HEK293 (cell line): Measurements from ENCODE around the gene PRMT1.

Experiments used
- AEBP2 ChIP-seq: fragments of 450-650 bp; formaldehyde crosslinking; IDR thresholded peaks from 2 replicates; pipeline ENCODE4 v1.5.1; 2016; ENCODE audit warnings: missing biosample characterization, missing genetic modification characterization, borderline replicate concordance
- BCL11A ChIP-seq: fragments of 450-650 bp; formaldehyde crosslinking; IDR thresholded peaks from 2 replicates; pipeline ENCODE4 v1.5.1; 2016; ENCODE audit warnings: low read depth, missing biosample characterization, missing genetic modification characterization
- EGR2 ChIP-seq: fragments of 450-650 bp; formaldehyde crosslinking; IDR thresholded peaks from 2 replicates; pipeline ENCODE4 v1.5.1; 2016; ENCODE audit warnings: low read depth, missing biosample characterization, missing genetic modification characterization
- GLIS1 ChIP-seq: fragments of 450-650 bp; formaldehyde crosslinking; IDR thresholded peaks from 2 replicates; pipeline ENCODE4 v1.5.1; 2016; ENCODE audit warnings: missing biosample characterization, missing genetic modification characterization
- IKZF3 ChIP-seq: fragments of 450-650 bp; IDR thresholded peaks from 2 replicates; pipeline ENCODE4 v1.5.0; 2018; ENCODE audit warnings: missing biosample characterization, mild to moderate bottlenecking, missing genetic modification characterization, moderate library complexity
- KLF10 ChIP-seq: fragments of 450-650 bp; IDR thresholded peaks from 2 replicates; pipeline ENCODE4 v1.5.1; 2018; ENCODE audit warnings: missing biosample characterization, mild to moderate bottlenecking, missing genetic modification characterization
- MYNN ChIP-seq: fragments of 450-650 bp; formaldehyde crosslinking; IDR thresholded peaks from 2 replicates; pipeline ENCODE4 v1.5.1; 2016; ENCODE audit warnings: missing biosample characterization, missing genetic modification characterization, borderline replicate concordance
- PRDM4 ChIP-seq: fragments of 450-650 bp; formaldehyde crosslinking; IDR thresholded peaks from 2 replicates; pipeline ENCODE4 v1.5.1; 2017; ENCODE audit warnings: missing biosample characterization, missing genetic modification characterization
- SALL2 ChIP-seq: fragments of 450-650 bp; formaldehyde crosslinking; IDR thresholded peaks from 2 replicates; pipeline ENCODE4 v1.5.0; 2017; ENCODE audit warnings: missing biosample characterization, mild to moderate bottlenecking, missing genetic modification characterization, borderline replicate concordance
- SCRT2 ChIP-seq: fragments of 450-650 bp; formaldehyde crosslinking; IDR thresholded peaks from 2 replicates; pipeline ENCODE4 v1.5.1; 2016; ENCODE audit warnings: missing biosample characterization, missing genetic modification characterization
- SP3 ChIP-seq: fragments of 450-650 bp; formaldehyde crosslinking; IDR thresholded peaks from 2 replicates; pipeline ENCODE4 v1.5.1; 2016; ENCODE audit warnings: missing biosample characterization, missing genetic modification characterization
- SP7 ChIP-seq: fragments of 450-650 bp; formaldehyde crosslinking; IDR thresholded peaks from 2 replicates; pipeline ENCODE4 v1.5.1; 2016; ENCODE audit warnings: missing biosample characterization, missing genetic modification characterization
- ZBTB1 ChIP-seq: fragments of 450-650 bp; formaldehyde crosslinking; IDR thresholded peaks from 2 replicates; pipeline ENCODE4 v1.5.1; 2016; ENCODE audit warnings: missing biosample characterization, missing genetic modification characterization
- ZFP41 ChIP-seq: fragments of 450-650 bp; formaldehyde crosslinking; IDR thresholded peaks from 2 replicates; pipeline ENCODE4 v1.5.1; 2016; ENCODE audit warnings: missing biosample characterization, missing genetic modification characterization, borderline replicate concordance
- ZNF133 ChIP-seq: fragments of 450-650 bp; formaldehyde crosslinking; IDR thresholded peaks from 2 replicates; pipeline ENCODE4 v1.5.1; 2016; ENCODE audit warnings: missing biosample characterization, missing genetic modification characterization
- ZNF157 ChIP-seq: fragments of 450-650 bp; formaldehyde crosslinking; IDR thresholded peaks from 2 replicates; pipeline ENCODE4 v1.5.1; 2016; ENCODE audit warnings: missing biosample characterization, missing genetic modification characterization
- ZNF24 ChIP-seq: fragments of 450-650 bp; formaldehyde crosslinking; IDR thresholded peaks from 2 replicates; pipeline ENCODE4 v1.5.1; 2016; ENCODE audit warnings: missing biosample characterization, missing genetic modification characterization
- ZNF302 ChIP-seq: fragments of 450-650 bp; formaldehyde crosslinking; IDR thresholded peaks from 2 replicates; pipeline ENCODE4 v1.5.1; 2016; ENCODE audit warnings: missing biosample characterization, missing genetic modification characterization, low read depth
- ZNF335 ChIP-seq: fragments of 450-650 bp; formaldehyde crosslinking; conservative IDR thresholded peaks from 2 replicates; pipeline ENCODE4 v1.5.1; 2016; ENCODE audit warnings: missing biosample characterization, missing genetic modification characterization
- ZNF398 ChIP-seq: fragments of 450-650 bp; formaldehyde crosslinking; IDR thresholded peaks from 2 replicates; pipeline ENCODE4 v1.5.1; 2017; ENCODE audit warnings: missing biosample characterization, missing genetic modification characterization
- ZNF449 ChIP-seq: fragments of 450-650 bp; formaldehyde crosslinking; IDR thresholded peaks from 2 replicates; pipeline ENCODE4 v1.5.1; 2017; ENCODE audit warnings: missing biosample characterization, mild to moderate bottlenecking, missing genetic modification characterization, moderate library complexity
- ZNF501 ChIP-seq: fragments of 450-650 bp; formaldehyde crosslinking; IDR thresholded peaks from 2 replicates; pipeline ENCODE4 v1.5.1; 2016; ENCODE audit warnings: missing biosample characterization, missing genetic modification characterization
- ZNF518A ChIP-seq: fragments of 450-650 bp; formaldehyde crosslinking; conservative IDR thresholded peaks from 2 replicates; pipeline ENCODE4 v1.5.1; 2016; ENCODE audit warnings: low read depth, missing biosample characterization, missing genetic modification characterization
- ZNF600 ChIP-seq: fragments of 450-650 bp; formaldehyde crosslinking; IDR thresholded peaks from 2 replicates; pipeline ENCODE4 v1.5.1; 2016; ENCODE audit warnings: missing biosample characterization, missing genetic modification characterization
- ZNF768 ChIP-seq: fragments of 450-650 bp; formaldehyde crosslinking; IDR thresholded peaks from 2 replicates; pipeline ENCODE4 v1.5.1; 2018; ENCODE audit warnings: missing biosample characterization, mild to moderate bottlenecking, missing genetic modification characterization
- ZNF776 ChIP-seq: fragments of 450-650 bp; formaldehyde crosslinking; IDR thresholded peaks from 2 replicates; pipeline ENCODE4 v1.5.0; 2017; ENCODE audit warnings: missing biosample characterization, missing genetic modification characterization, borderline replicate concordance
- ZNF785 ChIP-seq: fragments of 450-650 bp; formaldehyde crosslinking; IDR thresholded peaks from 2 replicates; pipeline ENCODE4 v1.5.1; 2016; ENCODE audit warnings: missing biosample characterization, missing genetic modification characterization

The PRMT1 gene

GRCh38 chr19:49637821-49638738 is 39.0 kb upstream of the PRMT1 start (continued):
- TF ChIP-seq ZNF785 (tag by site-specific recombination) (no peak), ZNF24 (tag by site-specific recombination) (no peak), ZNF501 (tag by site-specific recombination) (0 out of 2 replicates have a peak, but pooled peaks have one; percentile 42), SP3 (tag by site-specific recombination) (peak; percentile 74), EGR2 (tag by site-specific recombination) (peak; percentile 90), ZNF768 (tag by site-specific recombination) (peak; percentile 93; the same call in 1 of the 2 replicates), SALL2 (tag by site-specific recombination) (no peak), BCL11A (no peak), ZBTB1 (tag by site-specific recombination) (no peak), ZNF133 (tag by site-specific recombination) (no peak), ZNF398 (tag by site-specific recombination) (peak; percentile 91), ZFP41 (no peak), ZNF302 (no peak), ZNF776 (tag by site-specific recombination) (no peak), MYNN (tag by site-specific recombination) (no peak), ZNF335 (peak; percentile 92), GLIS1 (peak; percentile 65), ZNF449 (tag by site-specific recombination) (no peak), ZNF600 (tag by site-specific recombination) (no peak), IKZF3 (tag by site-specific recombination) (peak; percentile 75; the same call in 1 of the 2 replicates), SCRT2 (no peak), SP7 (tag by site-specific recombination) (0 out of 2 replicates have a peak, but pooled peaks have one; percentile 41), KLF10 (tag by site-specific recombination) (peak; percentile 72), AEBP2 (no peak), ZNF518A (no peak), ZNF157 (no peak), PRDM4 (no peak)
